ENCODE measurements around the gene TMCO4.

The TMCO4 gene

DNA sequence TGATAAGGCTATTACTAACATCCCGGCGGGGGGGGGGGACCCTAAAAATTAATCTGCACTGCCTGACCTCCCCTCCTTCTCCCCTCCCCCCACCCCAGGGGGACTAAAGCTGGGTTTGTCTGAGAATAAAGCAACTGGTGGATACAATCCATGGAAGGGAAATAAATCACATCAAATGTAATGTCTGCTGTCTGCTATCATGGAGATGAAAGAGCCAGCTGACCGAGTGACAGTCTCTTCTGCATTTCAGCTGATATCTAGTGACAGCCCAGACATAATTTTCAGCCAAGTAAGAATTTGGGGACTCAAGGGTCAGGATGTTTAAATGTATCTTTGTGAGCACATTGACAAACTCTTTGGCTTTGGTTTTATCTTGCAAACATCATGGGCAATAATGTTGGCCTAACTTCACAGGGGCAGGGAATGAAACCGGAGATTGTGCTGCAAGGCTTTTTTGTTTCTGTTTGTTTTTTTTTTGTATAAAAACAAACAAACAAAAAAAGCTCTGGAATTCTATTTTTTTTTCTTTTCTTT, 90.4 kb downstream of the TMCO4 start:
- Histone ChIP-seq H3K4me1 (ENCODE audit: insufficient read depth, poor library complexity, severe bottlenecking) (no peaks in the 10 kb centered on the region), H3K27ac (ENCODE audit: poor library complexity, severe bottlenecking) (no peak overlapping the region), H3K9me3 (ENCODE audit: severe bottlenecking) (no peaks in the 10 kb centered on the region), H3K27me3 (ENCODE audit: insufficient read depth, poor library complexity, severe bottlenecking) (no peaks in the 10 kb centered on the region), H3K4me3 (ENCODE audit: severe bottlenecking) (no peak overlapping the region), H3K36me3 (ENCODE audit: low read depth) (no peaks in the 10 kb centered on the region)
- TF ChIP-seq, protein P1, sequence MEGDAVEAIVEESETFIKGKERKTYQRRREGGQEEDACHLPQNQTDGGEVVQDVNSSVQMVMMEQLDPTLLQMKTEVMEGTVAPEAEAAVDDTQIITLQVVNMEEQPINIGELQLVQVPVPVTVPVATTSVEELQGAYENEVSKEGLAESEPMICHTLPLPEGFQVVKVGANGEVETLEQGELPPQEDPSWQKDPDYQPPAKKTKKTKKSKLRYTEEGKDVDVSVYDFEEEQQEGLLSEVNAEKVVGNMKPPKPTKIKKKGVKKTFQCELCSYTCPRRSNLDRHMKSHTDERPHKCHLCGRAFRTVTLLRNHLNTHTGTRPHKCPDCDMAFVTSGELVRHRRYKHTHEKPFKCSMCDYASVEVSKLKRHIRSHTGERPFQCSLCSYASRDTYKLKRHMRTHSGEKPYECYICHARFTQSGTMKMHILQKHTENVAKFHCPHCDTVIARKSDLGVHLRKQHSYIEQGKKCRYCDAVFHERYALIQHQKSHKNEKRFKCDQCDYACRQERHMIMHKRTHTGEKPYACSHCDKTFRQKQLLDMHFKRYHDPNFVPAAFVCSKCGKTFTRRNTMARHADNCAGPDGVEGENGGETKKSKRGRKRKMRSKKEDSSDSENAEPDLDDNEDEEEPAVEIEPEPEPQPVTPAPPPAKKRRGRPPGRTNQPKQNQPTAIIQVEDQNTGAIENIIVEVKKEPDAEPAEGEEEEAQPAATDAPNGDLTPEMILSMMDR (IDR thresholded peaks at IDR 0.05; ENCODE audit: poor library complexity, severe bottlenecking): no peak
- no peak for ATAC-seq (ENCODE audit: low read depth)
- no peak for DNase-seq (ENCODE audit: low spot score)

DNA sequence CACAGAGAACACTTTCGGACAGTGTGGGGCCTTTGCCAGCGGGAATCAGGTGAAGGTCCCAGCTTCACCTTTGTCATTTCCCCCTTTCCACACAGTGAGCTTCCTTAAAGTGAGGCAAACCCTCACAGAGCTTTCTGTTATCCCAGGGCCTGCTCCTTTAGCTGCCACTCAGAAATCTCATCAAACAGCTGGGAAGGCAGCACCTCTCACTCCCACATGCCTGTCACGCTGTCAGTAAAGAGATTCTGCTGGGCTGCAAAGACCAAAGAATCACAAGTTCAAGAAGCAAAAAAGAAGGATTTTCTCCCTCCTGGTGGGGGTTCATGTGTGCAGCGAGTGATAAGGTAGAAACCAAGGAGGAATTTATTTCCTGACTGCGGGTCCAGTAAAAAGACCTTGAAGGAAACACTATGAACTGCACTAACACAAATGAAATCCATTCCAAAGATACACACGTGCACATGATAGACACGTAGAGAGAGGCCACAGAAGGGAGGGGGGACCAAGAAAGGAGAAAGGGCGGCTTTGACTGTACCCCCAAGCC, 91.1 kb downstream of the TMCO4 start:
- H3K27ac ChIP-seq (ENCODE audit: poor library complexity, severe bottlenecking): no peak overlapping the region
- DNase-seq (ENCODE audit: low spot score) (no peak), ATAC-seq (ENCODE audit: low read depth) (no peak)
- H3K36me3 ChIP-seq (ENCODE audit: low read depth): no peaks in the 10 kb centered on the region
- no peak overlapping the region for H3K4me3 ChIP-seq (ENCODE audit: severe bottlenecking)
- no peaks in the 10 kb centered on the region for H3K27me3 ChIP-seq (ENCODE audit: insufficient read depth, poor library complexity, severe bottlenecking)
- TF ChIP-seq, protein P1 (IDR thresholded peaks at IDR 0.05; ENCODE audit: poor library complexity, severe bottlenecking): no peak
- H3K9me3 ChIP-seq (ENCODE audit: severe bottlenecking): no peaks in the 10 kb centered on the region
- no peaks in the 10 kb centered on the region for H3K4me1 ChIP-seq (ENCODE audit: insufficient read depth, poor library complexity, severe bottlenecking)

DNA sequence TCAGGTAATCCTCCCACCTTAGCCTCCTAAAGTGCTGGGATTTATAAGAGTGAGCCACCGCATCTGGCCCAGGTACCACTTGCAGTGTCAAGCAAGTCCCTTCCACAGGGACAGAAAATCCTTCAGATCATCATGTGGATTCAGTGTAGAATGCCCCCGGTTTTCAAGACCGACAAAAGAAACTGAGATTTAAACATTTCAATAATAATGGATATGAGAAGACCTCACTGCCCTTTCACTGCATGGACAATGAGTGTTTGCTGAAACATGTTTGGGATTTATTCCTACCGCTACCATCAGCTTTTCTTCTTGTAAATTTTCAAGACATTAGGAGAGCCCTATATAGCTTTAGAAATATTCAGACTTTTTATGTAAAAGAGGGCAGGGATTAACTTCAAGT, 93.6 kb downstream of the TMCO4 start:
- Histone ChIP-seq H3K36me3 (ENCODE audit: low read depth) (no peaks in the 10 kb centered on the region), H3K27me3 (ENCODE audit: insufficient read depth, poor library complexity, severe bottlenecking) (no peaks in the 10 kb centered on the region), H3K4me3 (ENCODE audit: severe bottlenecking) (no peak overlapping the region), H3K27ac (ENCODE audit: poor library complexity, severe bottlenecking) (no peak overlapping the region), H3K4me1 (ENCODE audit: insufficient read depth, poor library complexity, severe bottlenecking) (no peaks in the 10 kb centered on the region), H3K9me3 (ENCODE audit: severe bottlenecking) (no peaks in the 10 kb centered on the region)
- ATAC-seq (ENCODE audit: low read depth): no peak
- TF ChIP-seq, protein P1 (IDR thresholded peaks at IDR 0.05; ENCODE audit: poor library complexity, severe bottlenecking): no peak
- DNase-seq (ENCODE audit: low spot score): no peak

DNA sequence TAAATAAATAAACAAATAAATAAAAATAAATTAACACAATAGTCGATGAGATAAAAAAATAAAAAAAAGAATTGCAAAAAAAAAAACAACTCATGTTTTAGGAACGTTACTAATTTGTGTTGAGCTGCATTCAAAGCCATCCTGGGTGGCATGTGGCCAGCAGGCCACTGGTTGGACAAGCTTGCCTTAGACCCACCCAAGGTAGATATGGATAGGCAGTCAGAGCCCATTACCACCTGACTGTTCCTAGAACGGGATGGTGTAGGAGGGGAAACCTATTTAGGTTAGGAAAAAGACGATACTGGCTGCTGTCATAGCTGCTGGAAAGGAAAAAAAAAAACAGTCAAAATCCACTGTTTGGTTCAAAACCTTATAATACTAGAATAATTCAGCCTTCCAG, 94.3 kb downstream of the TMCO4 start:
- ATAC-seq (ENCODE audit: low read depth): no peak
- TF ChIP-seq, protein P1 (IDR thresholded peaks at IDR 0.05; ENCODE audit: poor library complexity, severe bottlenecking): no peak
- no peaks in the 10 kb centered on the region for H3K27me3 ChIP-seq (ENCODE audit: insufficient read depth, poor library complexity, severe bottlenecking)
- no peaks in the 10 kb centered on the region for H3K4me1 ChIP-seq (ENCODE audit: insufficient read depth, poor library complexity, severe bottlenecking)
- DNase-seq (ENCODE audit: low spot score): no peak
- H3K27ac ChIP-seq (ENCODE audit: poor library complexity, severe bottlenecking): no peak overlapping the region
- H3K9me3 ChIP-seq (ENCODE audit: severe bottlenecking): no peaks in the 10 kb centered on the region
- no peaks in the 10 kb centered on the region for H3K36me3 ChIP-seq (ENCODE audit: low read depth)
- H3K4me3 ChIP-seq (ENCODE audit: severe bottlenecking): no peak overlapping the region

Data from RWPE2 (cell line).